Stimulated activated CD4-positive, alpha-beta T cell treated with anti-CD3 and anti-CD28 coated beads, Interleukin-1b, Interleukin-23, amount 100 ng/mL, for 24 hours (primary cell): ENCODE results near the gene TOMM20.

Source experiments
- DNase-seq, 4 experiments: peaks; one replicate each; pipeline ENCODE4 v3.0.0-alpha.2; 2020; ENCODE audit warnings: low read depth in 4 of 4, low spot score in 1 of 4

The TOMM20 gene

GRCh38 chr1:235067396-235068157 is 61.1 kb downstream of the TOMM20 start:
- no peak for DNase-seq

GRCh38 chr1:235063068-235063765 is 65.4 kb downstream of the TOMM20 start:
- no peak for DNase-seq

GRCh38 chr1:235060607-235061470 is 67.8 kb downstream of the TOMM20 start:
- no peak for DNase-seq
